ENCODE measurements around the gene NEDD1. TPM values are rescaled to one million over a fixed set of nuclear protein-coding genes. Genes with fewer than 3 reads are reported as not detected.

Gene NEDD1
- total and polyA plus RNA-seq, 10 of the 15 experiments (the other 5 are each of a cell fraction or from before 2014, with no cell fraction given): 15.9 to 52.6 (median 28.7) TPM

DNA sequence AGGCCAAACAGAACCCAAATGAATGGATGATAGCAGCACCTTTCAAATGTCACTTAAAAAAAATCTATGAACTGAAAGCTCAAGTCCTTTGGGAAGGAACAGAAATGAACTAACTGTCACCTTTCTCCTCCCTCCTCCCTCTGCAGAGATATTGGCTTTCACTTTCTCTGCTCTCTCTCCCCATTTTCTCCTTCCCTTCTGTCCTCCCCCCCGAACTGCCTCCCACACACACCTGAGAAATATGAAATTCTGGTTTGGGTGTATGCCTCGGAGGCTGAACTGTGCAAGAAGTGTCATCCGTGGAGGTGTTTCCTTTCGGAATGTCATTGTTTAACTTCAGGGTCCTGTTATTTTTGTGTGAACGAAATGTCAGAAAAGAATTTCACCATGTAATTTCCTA lies 87.8 kb downstream of the NEDD1 start:
- ChIA-PET CTCF (no interaction called here), POLR2A (interaction anchor here (0.6 kb wide), 1 partner anchor 16 kb away, joined by 4 read pairs; no protein-coding TSS in a partner anchor), SMC1A (ENCODE audit: uncharacterized antibody, unreplicated experiment) (interaction anchor here (1.1 to 1.6 kb wide), 2 partner anchors 8 to 1009 kb away, joined by 3 to 4 read pairs; no protein-coding TSS in a partner anchor), RAD21 (ENCODE audit: unreplicated experiment) (interaction anchor here (0.8 to 1.0 kb wide), 2 partner anchors 142 to 310 kb away, joined by 3 read pairs; no protein-coding TSS in a partner anchor)
- 3% methylated on average over 5 of the region's 5 CpGs for WGBS (ENCODE audit: insufficient coverage, insufficient replicate concordance, low lambda C conversion rate, missing lambda C conversion rate)
- no peaks in the 10 kb centered on the region for H3K36me3 ChIP-seq (ENCODE audit: control insufficient read depth in 2 of 2, insufficient read depth in 2 of 2, low read length in 1 of 2)
- no peaks in the 10 kb centered on the region for H4K20me1 ChIP-seq (ENCODE audit: control insufficient read depth, insufficient read depth)
- no peaks in the 10 kb centered on the region for H3K9me3 ChIP-seq (replicated peaks; ENCODE audit: control insufficient read depth, insufficient read depth, low read length)
- BruUV-seq (replicated peaks): no TSS peak
- no peak for FAIRE-seq
- peak; percentile 21; the same call in 1 of the 3 replicates for ATAC-seq
- H3K4me1 ChIP-seq (ENCODE audit: control insufficient read depth, insufficient read depth, low read length): peaks cover 3% of the 10 kb centered on the region; the same call in 1 of the 2 replicates
- H2AFZ ChIP-seq (ENCODE audit: control insufficient read depth, low read depth, low read length): no peak overlapping the region
- intact Hi-C loops (cut with micrococcal nuclease; ENCODE audit: unreplicated experiment): no loop called here
- H3K4me3 ChIP-seq: no peak overlapping the region
- peak overlapping the region; percentile 41; the same call in 1 of the 2 replicates for H3K4me2 ChIP-seq (ENCODE audit: control insufficient read depth, insufficient read depth)
- no peak for DNase-seq (ENCODE audit: low read depth, low spot score)
- no peak overlapping the region for H3K9ac ChIP-seq (ENCODE audit: control insufficient read depth, insufficient read depth, low read length)
- no peaks in the 10 kb centered on the region for H3K27me3 ChIP-seq (replicated peaks in 1 of 2; ENCODE audit: control insufficient read depth in 2 of 2, insufficient read depth in 2 of 2, low read length in 1 of 2)
- H3K27ac ChIP-seq (ENCODE audit: control insufficient read depth, insufficient read depth): no peak overlapping the region
- H3K79me2 ChIP-seq (ENCODE audit: control insufficient read depth, insufficient read depth, low read length): no peaks in the 10 kb centered on the region
- in situ Hi-C loops (cut with MboI): loop anchor here (10.0 kb wide), 2 partner anchors 960 to 1400 kb away; no protein-coding TSS in a partner anchor
- TF ChIP-seq, protein P1, sequence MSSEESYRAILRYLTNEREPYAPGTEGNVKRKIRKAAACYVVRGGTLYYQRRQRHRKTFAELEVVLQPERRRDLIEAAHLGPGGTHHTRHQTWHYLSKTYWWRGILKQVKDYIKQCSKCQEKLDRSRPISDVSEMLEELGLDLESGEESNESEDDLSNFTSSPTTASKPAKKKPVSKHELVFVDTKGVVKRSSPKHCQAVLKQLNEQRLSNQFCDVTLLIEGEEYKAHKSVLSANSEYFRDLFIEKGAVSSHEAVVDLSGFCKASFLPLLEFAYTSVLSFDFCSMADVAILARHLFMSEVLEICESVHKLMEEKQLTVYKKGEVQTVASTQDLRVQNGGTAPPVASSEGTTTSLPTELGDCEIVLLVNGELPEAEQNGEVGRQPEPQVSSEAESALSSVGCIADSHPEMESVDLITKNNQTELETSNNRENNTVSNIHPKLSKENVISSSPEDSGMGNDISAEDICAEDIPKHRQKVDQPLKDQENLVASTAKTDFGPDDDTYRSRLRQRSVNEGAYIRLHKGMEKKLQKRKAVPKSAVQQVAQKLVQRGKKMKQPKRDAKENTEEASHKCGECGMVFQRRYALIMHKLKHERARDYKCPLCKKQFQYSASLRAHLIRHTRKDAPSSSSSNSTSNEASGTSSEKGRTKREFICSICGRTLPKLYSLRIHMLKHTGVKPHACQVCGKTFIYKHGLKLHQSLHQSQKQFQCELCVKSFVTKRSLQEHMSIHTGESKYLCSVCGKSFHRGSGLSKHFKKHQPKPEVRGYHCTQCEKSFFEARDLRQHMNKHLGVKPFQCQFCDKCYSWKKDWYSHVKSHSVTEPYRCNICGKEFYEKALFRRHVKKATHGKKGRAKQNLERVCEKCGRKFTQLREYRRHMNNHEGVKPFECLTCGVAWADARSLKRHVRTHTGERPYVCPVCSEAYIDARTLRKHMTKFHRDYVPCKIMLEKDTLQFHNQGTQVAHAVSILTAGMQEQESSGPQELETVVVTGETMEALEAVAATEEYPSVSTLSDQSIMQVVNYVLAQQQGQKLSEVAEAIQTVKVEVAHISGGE (CRISPR knock-in tag; IDR thresholded peaks at IDR 0.05): no peak

DNA sequence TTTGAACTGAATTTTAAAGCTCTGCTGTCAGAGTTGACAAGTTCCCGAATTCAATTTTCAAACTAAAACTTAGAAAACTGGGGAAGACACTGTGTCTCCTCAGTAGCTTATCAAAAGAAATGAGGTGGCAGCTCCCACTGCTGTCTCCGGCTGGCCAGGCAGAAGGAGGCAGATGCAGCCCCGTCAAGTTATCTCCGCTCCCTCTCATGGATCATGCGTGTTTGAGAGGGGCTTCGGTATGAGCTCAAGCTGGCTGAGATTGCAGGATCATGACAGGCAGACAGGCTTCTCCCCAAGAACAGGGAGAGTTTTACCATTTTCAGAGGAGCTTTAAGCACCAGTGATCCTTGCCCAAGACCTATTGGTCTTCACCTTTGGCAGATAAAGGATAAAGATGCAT lies 88.8 kb downstream of the NEDD1 start:
- intact Hi-C loops (cut with micrococcal nuclease; ENCODE audit: unreplicated experiment) (no loop called here), in situ Hi-C loops (cut with MboI) (loop anchor here (10.0 kb wide), 2 partner anchors 959 to 1399 kb away; no protein-coding TSS in a partner anchor)
- no TSS peak for BruUV-seq (replicated peaks)
- Histone ChIP-seq H3K27me3 (replicated peaks in 1 of 2; ENCODE audit: control insufficient read depth in 2 of 2, insufficient read depth in 2 of 2, low read length in 1 of 2) (no peaks in the 10 kb centered on the region), H3K27ac (ENCODE audit: control insufficient read depth, insufficient read depth) (no peak overlapping the region), H3K36me3 (ENCODE audit: control insufficient read depth in 2 of 2, insufficient read depth in 2 of 2, low read length in 1 of 2) (no peaks in the 10 kb centered on the region), H3K4me3 (no peak overlapping the region), H3K4me1 (ENCODE audit: control insufficient read depth, insufficient read depth, low read length) (peaks cover 3% of the 10 kb centered on the region; the same call in 1 of the 2 replicates), H3K9me3 (replicated peaks; ENCODE audit: control insufficient read depth, insufficient read depth, low read length) (no peaks in the 10 kb centered on the region), H2AFZ (ENCODE audit: control insufficient read depth, low read depth, low read length) (no peak overlapping the region), H4K20me1 (ENCODE audit: control insufficient read depth, insufficient read depth) (no peaks in the 10 kb centered on the region), H3K4me2 (ENCODE audit: control insufficient read depth, insufficient read depth) (no peak overlapping the region), H3K9ac (ENCODE audit: control insufficient read depth, insufficient read depth, low read length) (no peak overlapping the region), H3K79me2 (ENCODE audit: control insufficient read depth, insufficient read depth, low read length) (no peaks in the 10 kb centered on the region)
- 97% methylated on average over 6 of the region's 6 CpGs for WGBS (ENCODE audit: insufficient coverage, insufficient replicate concordance, low lambda C conversion rate, missing lambda C conversion rate)
- SMC1A ChIA-PET (ENCODE audit: uncharacterized antibody, unreplicated experiment): interaction anchor here (1.1 to 1.6 kb wide), 2 partner anchors 9 to 1008 kb away, joined by 3 to 4 read pairs; no protein-coding TSS in a partner anchor
- CTCF ChIA-PET: interaction anchor here (2.1 to 3.0 kb wide), 2 partner anchors 9 to 11 kb away, joined by 7 to 11 read pairs; no protein-coding TSS in a partner anchor
- FAIRE-seq (no peak), ATAC-seq (no peak), DNase-seq (ENCODE audit: low read depth, low spot score) (no peak)
- RAD21 ChIA-PET (ENCODE audit: unreplicated experiment): interaction anchor here (1.1 to 1.8 kb wide), 2 partner anchors 8 to 12 kb away, joined by 6 to 11 read pairs; no protein-coding TSS in a partner anchor
- no peak for TF ChIP-seq RAD21 (IDR thresholded peaks at IDR 0.05; ENCODE audit: insufficient read depth, low read depth, low read length)
- POLR2A ChIA-PET: no interaction called here
